ENCODE measurements around the gene DDX46.
"Not testable (repeated sequence)": the region's sequence is repeated elsewhere in the genome, so short reads cannot be mapped to it uniquely, and the experiment has no call there.

The DDX46 gene

DNA sequence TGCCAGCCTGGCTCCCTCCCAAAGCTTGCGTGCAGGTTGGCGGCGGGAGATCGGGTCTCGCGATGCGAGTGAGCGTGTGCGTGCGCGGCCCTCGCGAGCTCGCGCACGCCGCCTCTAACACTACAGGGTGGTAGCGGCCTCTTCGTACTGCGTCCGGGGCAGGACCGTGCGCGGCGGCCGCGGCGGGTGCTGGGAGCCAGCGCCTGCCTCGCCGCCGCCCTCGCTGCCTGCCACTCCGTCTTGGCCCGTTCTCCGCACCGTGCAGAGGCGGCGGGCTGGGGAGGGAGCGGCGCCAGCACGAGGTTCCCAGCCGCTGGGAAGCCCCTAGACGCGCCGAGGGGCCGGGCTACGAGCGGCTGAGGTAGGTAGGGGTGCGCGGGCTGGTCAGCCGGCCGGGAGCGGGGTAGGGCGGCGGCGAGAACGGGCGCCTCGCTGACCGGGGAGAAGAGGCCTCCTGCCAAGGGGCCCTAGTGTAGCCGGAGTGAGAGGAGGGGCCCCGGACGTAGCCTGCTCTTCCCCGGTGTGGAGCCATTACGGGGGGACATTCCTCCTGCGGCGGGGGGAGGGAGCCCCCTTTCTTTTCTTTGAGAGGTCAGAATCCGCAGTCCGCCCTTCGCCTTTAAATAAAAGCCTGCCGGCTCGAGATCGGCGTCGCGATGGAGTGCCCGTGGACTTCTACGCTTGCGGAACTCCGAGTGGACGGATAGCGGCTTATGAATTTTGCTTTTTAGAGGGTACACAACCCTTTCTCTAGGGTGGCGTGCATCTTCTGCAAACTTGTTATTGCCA lies 87.5 kb downstream of the DDX46 start, which contains the start of gene C5orf24:
Gene C5orf24, plus strand, starts transcription at position 117 of the 789 bp plus-strand sequence. CDS start 8,933 bp downstream, outside the sequence.
- peak; percentile 96 for DNase-seq

DNA sequence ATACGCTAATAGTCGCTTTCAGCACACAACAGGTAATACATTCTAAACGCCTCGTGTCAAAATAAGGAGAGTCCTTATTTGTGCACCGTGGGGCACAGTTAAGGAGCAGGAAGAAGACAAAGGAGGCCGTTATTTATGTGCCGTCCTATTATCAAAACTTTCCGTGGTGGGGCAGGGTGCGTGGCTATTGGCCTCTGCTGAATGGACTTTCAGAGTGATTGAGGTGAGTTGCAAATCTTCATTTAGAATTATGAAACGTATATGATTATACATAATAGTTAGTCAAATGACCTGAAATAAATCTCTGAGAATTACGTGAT lies 88.0 kb downstream of the DDX46 start:
- no peak for DNase-seq

- not testable (repeated sequence) for DNase-seq
Observed at GRCh38 chr5:134849434-134849933, 90.9 kb downstream of the DDX46 start.

DNA sequence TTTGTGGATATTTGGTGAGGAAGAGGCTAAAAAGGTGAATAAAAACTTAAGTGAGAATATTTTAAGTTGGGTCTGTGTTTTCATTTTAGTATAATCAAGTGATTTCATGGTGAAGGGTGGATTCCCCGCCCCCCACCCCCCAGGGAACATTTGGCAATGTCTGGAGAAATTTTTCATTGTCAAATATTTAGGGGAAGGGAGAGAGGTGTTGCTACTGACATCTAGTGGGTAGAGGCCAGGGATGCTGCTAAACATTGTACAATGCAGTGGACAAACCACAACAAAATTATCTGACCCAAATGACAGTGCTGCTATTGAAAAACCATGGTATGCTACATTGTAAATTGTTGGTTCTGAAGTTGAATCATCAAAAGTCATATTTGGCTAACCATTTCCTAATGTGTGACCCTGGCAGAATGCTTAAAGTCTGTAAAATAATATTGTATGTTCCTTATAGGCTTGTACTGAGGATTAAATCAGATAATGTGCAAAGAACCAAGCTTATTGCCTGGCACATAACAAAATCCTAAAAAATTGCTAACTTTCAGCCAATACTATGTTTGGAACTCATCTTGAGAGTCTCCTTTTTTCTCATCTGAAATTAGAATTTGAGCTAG lies 92.8 kb downstream of the DDX46 start:
- peak; percentile 63 for DNase-seq

GRCh38 chr5:134856465-134856864 lies 97.9 kb downstream of the DDX46 start:
- not testable (repeated sequence) for DNase-seq

- DNase-seq: no peak
Observed at GRCh38 chr5:134857401-134857800, 98.8 kb downstream of the DDX46 start.

GRCh38 chr5:134864707-134865106 lies 106.1 kb downstream of the DDX46 start:
- no peak for DNase-seq

DNA sequence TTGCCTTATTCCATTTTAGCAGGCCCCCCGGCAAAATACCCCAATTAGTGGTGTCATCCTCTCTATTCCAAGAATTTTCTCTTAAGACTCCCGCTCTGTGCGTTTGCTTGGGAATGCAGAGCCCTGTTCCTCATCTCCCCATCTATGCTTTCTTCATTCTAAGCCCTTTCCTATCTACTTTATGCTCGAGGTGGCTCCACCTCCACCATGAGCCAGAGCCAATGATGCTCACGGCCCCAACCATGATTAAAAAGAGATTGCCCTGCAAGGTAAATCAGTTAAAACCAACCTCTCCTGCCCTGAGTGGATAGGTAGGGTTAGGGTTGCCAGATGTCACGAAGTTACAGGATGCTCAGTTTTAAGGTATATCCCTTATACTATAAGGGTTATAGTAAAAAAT lies 114.9 kb downstream of the DDX46 start:
- no peak for DNase-seq

DNA sequence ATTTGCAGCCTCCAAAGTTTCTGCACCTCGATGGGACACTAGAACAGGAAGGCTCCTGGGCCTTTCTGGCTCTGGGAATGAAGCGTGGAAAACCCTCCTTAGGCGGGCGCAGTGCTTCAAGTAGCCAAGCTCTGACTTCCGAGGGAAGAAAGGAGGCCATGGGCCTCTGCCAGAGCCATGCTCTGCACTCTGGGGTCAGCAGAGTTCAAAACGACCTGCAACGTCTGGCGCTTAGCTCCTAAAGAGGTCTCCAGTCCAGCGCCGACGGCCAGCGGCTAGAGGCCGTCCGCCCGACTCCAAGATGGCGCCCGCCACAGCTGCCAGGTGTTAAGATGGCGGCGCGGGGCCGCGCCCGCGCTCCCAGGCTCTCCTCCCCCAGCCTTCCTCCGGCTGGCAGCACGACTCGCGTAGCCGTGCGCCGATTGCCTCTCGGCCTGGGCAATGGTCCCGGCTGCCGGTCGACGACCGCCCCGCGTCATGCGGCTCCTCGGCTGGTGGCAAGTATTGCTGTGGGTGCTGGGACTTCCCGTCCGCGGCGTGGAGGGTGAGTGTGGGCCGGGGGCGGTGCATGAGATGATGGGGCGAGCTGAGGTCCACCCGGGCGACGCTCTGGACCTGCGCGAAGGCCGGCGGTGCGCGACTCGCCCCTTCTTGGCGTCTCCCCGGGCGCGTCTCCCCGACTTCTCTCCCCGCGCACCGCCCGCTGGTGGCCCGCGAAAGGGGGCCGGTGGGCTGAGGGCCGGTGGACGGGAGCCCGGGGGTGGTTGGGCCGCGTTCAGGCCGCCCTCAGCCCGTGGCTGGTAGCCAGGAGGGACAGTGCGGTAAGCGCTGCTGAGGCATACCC lies 115.6 kb downstream of the DDX46 start, which contains the start of gene TXNDC15:
Gene TXNDC15, plus strand, starts transcription at position 385 of the 844 bp plus-strand sequence. Its CDS starts 57 bp downstream, at position 442.
- DNase-seq: peak; percentile 86

- DNase-seq: peak; percentile 89
Observed at GRCh38 chr5:134874831-134875655, 116.5 kb downstream of the DDX46 start.

GRCh38 chr5:134877159-134877558 lies 118.6 kb downstream of the DDX46 start:
- DNase-seq: no peak

DNA sequence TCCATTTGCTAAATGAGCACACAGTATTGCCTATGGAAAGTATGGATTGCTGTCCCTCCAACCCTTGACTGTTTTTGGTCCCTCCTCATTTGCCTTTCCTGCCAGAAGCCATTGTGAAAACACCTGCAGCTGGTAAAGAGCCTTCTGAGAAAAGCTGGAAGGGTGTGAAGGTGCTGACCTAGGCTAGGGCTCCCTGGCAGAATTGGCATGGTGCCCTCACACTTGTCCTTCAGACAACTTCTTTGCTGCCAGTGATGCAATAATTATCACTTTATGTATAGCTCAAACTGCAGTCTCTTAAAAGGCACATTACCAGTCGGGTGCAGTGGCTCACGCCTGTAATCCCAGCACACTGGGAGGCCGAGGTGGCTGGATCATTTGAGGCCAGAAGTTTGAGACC lies 119.8 kb downstream of the DDX46 start:
- DNase-seq: no peak

- no peak for DNase-seq
Observed at GRCh38 chr5:134879456-134879855, 120.9 kb downstream of the DDX46 start.
